ENCODE results near the gene BMS1. TPM values are rescaled to one million over a fixed set of nuclear protein-coding genes. Genes with fewer than 3 reads are reported as not detected.

BMS1 gene
- total RNA-seq, 3 donors from 2014 or later (not counting 1 experiment from before 2014, with no cell fraction given): 10.4 to 12.1 (median 11.9) TPM

GRCh38 chr10:42875798-42876341 is 93.3 kb downstream of the BMS1 start:
- H3K4me3 Mint-ChIP-seq: no peak overlapping the region
- WGBS (ENCODE audit: insufficient coverage): 81% methylated on average over 9 of the region's 12 CpGs
- intact Hi-C loops (cut with micrococcal nuclease): no loop called here
- H3K27ac ChIP-seq (ENCODE audit: low read length): no peak overlapping the region
- H3K27ac Mint-ChIP-seq: no peak overlapping the region
- H3K4me1 Mint-ChIP-seq: no peaks in the 10 kb centered on the region
- H3K27me3 Mint-ChIP-seq (ENCODE audit: low read depth in 2 of 2): peaks cover 0 to 2% of the 10 kb centered on the region in 2 donors
- H3K9me3 Mint-ChIP-seq: no peaks in the 10 kb centered on the region
- no peak for ATAC-seq
- no peaks in the 10 kb centered on the region for H3K36me3 ChIP-seq (ENCODE audit: control insufficient read depth, insufficient read depth, low read length)
- H3K9me3 ChIP-seq (ENCODE audit: control insufficient read depth, insufficient read depth, low read length): no peaks in the 10 kb centered on the region
- no peak for DNase-seq
- no peaks in the 10 kb centered on the region for H3K4me1 ChIP-seq (ENCODE audit: control insufficient read depth, insufficient read depth, low read length)
- no peak overlapping the region for H3K4me3 ChIP-seq (ENCODE audit: low read length)
- no peak for TF ChIP-seq CTCF (IDR thresholded peaks at IDR 0.05)
- no peaks in the 10 kb centered on the region for H3K36me3 Mint-ChIP-seq
- H3K27me3 ChIP-seq (ENCODE audit: control insufficient read depth, insufficient read depth, low read length): no peaks in the 10 kb centered on the region

GRCh38 chr10:42876476-42876875 is 93.9 kb downstream of the BMS1 start:
- Histone ChIP-seq H3K27me3 (ENCODE audit: control insufficient read depth, insufficient read depth, low read length) (no peaks in the 10 kb centered on the region), H3K4me1 (ENCODE audit: control insufficient read depth, insufficient read depth, low read length) (no peaks in the 10 kb centered on the region), H3K9me3 (ENCODE audit: control insufficient read depth, insufficient read depth, low read length) (no peaks in the 10 kb centered on the region), H3K27ac (ENCODE audit: low read length) (no peak overlapping the region), H3K36me3 (ENCODE audit: control insufficient read depth, insufficient read depth, low read length) (no peaks in the 10 kb centered on the region), H3K4me3 (ENCODE audit: low read length) (no peak overlapping the region)
- Mint-ChIP-seq H3K4me1 (no peaks in the 10 kb centered on the region), H3K4me3 (no peak overlapping the region), H3K9me3 (peaks cover 0 to 4% of the 10 kb centered on the region in 2 donors), H3K27ac (no peak overlapping the region), H3K27me3 (ENCODE audit: low read depth in 2 of 2) (peaks cover 0 to 2% of the 10 kb centered on the region in 2 donors), H3K36me3 (no peaks in the 10 kb centered on the region)
- TF ChIP-seq CTCF (IDR thresholded peaks at IDR 0.05): no peak
- 91% methylated on average over 9 of the region's 9 CpGs for WGBS (ENCODE audit: insufficient coverage)
- intact Hi-C loops (cut with micrococcal nuclease): no loop called here
- ATAC-seq (no peak), DNase-seq (no peak)

- ATAC-seq (no peak), DNase-seq (no peak)
- 85% methylated on average over 6 of the region's 6 CpGs for WGBS (ENCODE audit: insufficient coverage)
- H3K9me3 ChIP-seq (ENCODE audit: control insufficient read depth, insufficient read depth, low read length): no peaks in the 10 kb centered on the region
- intact Hi-C loops (cut with micrococcal nuclease): no loop called here
- Mint-ChIP-seq H3K4me3 (no peak overlapping the region), H3K4me1 (no peaks in the 10 kb centered on the region), H3K27me3 (ENCODE audit: low read depth in 2 of 2) (peaks cover 0 to 1% of the 10 kb centered on the region in 2 donors), H3K27ac (no peak overlapping the region), H3K9me3 (peaks cover 0 to 4% of the 10 kb centered on the region in 2 donors), H3K36me3 (peaks cover 1% of the 10 kb centered on the region)
- H3K27me3 ChIP-seq (ENCODE audit: control insufficient read depth, insufficient read depth, low read length): no peaks in the 10 kb centered on the region
- no peaks in the 10 kb centered on the region for H3K4me1 ChIP-seq (ENCODE audit: control insufficient read depth, insufficient read depth, low read length)
- H3K27ac ChIP-seq (ENCODE audit: low read length): no peak overlapping the region
- no peak for TF ChIP-seq CTCF (IDR thresholded peaks at IDR 0.05)
- no peaks in the 10 kb centered on the region for H3K36me3 ChIP-seq (ENCODE audit: control insufficient read depth, insufficient read depth, low read length)
- H3K4me3 ChIP-seq (ENCODE audit: low read length): no peak overlapping the region
Observed at GRCh38 chr10:42876945-42877344, 94.3 kb downstream of the BMS1 start.

GRCh38 chr10:42877496-42878030 is 95.0 kb downstream of the BMS1 start:
- peaks cover 8% of the 10 kb centered on the region for H3K36me3 Mint-ChIP-seq
- Histone ChIP-seq H3K4me1 (ENCODE audit: control insufficient read depth, insufficient read depth, low read length) (no peaks in the 10 kb centered on the region), H3K27ac (ENCODE audit: low read length) (no peak overlapping the region), H3K4me3 (ENCODE audit: low read length) (no peak overlapping the region), H3K9me3 (ENCODE audit: control insufficient read depth, insufficient read depth, low read length) (peaks cover 4% of the 10 kb centered on the region), H3K27me3 (ENCODE audit: control insufficient read depth, insufficient read depth, low read length) (no peaks in the 10 kb centered on the region), H3K36me3 (ENCODE audit: control insufficient read depth, insufficient read depth, low read length) (no peaks in the 10 kb centered on the region)
- TF ChIP-seq CTCF (IDR thresholded peaks at IDR 0.05): no peak
- 89% methylated on average over 4 of the region's 4 CpGs for WGBS (ENCODE audit: insufficient coverage)
- H3K27me3 Mint-ChIP-seq (ENCODE audit: low read depth in 2 of 2): no peaks in the 10 kb centered on the region
- no peak overlapping the region for H3K27ac Mint-ChIP-seq
- no peaks in the 10 kb centered on the region for H3K4me1 Mint-ChIP-seq
- H3K9me3 Mint-ChIP-seq: peaks cover 4 to 9% of the 10 kb centered on the region in 2 donors
- no peak overlapping the region for H3K4me3 Mint-ChIP-seq
- intact Hi-C loops (cut with micrococcal nuclease): no loop called here
- ATAC-seq (no peak), DNase-seq (no peak)

Data from natural killer cell (primary cell).